GM19455 (cell line): Measurements from ENCODE around the gene POTEB2.
"Not testable (repeated sequence)": the region's sequence is repeated elsewhere in the genome, so short reads cannot be mapped to it uniquely, and the experiment has no call there.

ENCODE experiments used
- ATAC-seq: cut with Tn5 transposase; IDR thresholded peaks from one replicate; pipeline ENCODE4 v1.9.1; 2021; ENCODE audit not compliant: unreplicated experiment

Gene POTEB2

DNA sequence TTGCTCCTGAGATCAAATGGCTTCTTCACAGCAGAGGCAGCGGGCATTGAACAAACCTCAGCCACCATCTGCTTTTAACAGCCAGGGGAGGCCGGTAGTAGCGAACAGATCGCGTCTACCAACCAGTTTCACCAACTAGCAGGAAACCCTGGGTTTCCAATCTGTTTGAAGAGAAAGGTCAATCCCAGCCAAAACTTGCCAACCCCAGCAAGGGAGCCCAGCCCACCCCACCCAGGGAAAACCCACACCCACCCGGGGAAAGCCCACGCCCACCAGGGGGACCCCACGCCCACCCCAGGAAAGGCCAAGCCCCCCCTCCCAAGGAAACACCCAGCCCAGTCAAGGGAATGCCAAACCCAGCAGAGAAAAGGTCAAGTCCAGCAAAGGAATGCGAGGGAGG, at the start of gene POTEB2:
Gene POTEB2, minus strand, starts transcription at position 101 of the 400 bp plus-strand sequence. Its CDS starts 33 bp downstream, at position 68.
- ATAC-seq, result not testable (repeated sequence)

DNA sequence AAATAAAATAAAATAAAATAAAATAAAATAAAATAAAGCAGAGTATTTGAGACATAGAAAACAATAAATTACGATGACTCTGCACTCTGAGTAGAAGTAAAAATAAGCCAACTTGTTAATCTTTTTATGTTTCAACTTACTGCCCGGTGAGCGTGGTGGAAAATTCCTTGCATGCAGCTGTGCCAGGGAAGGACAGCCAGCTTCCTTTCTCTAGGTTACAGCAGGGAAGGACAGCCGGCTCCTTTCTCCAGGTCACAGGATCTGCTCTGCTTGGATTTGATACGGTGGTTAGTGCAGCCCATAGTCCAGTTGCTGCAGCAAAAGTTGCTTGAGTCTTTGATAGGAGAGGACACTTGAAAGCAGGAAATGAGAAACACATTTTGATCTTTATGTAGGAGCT, 13.8 kb upstream of the POTEB2 start:
- not testable (repeated sequence) for ATAC-seq

DNA sequence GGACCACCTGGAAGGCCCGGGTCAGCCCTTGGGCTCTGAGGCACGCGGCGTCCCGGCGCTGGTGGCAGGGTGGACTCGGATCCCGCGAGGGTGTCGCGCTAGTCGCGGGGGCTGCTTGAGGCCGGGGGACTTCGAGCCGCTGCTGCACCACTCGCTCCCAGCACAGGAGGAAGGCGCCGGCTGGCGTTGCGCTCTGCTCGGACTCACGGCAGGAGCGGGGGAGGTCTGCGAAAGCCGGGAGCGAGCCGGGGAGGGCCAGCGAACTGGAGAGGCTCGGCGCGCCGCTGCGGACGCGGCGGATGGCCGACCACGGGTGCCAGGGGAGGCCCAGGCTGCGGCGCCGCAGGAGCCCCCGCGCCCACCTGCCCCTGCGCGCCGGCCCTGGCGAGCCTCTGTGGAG, 12.3 kb upstream of the POTEB2 start:
- ATAC-seq, result not testable (repeated sequence)

DNA sequence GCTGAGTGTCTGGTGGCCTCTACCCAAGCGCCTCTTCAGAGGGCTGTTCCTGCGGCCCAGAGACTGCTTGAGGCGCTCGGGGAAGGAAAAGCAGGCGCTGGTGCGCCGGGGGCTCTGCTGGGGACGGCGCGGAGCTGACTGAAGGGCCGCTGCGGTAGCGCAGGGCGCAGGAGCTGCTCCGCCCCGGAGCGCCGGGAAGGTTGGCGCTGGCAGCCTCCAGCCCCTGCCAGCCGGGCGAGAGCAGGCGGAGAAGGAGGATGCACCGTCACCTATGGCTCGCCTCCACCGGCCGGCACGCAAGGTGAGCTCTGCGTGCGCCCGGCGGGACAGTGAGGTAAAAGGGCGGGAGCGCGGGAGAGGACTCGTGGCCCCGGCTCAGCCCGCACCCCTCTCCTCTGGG, 11.7 kb upstream of the POTEB2 start:
- not testable (repeated sequence) for ATAC-seq
